Right lobe of liver (tissue), 6 donors: Measurements from ENCODE around the gene CXorf65. TPM values are rescaled to one million over a fixed set of nuclear protein-coding genes. Genes with fewer than 3 reads are reported as not detected.
A peak's percentile ranks its signal among the peaks of the same experiment; 100 is the strongest.

ENCODE experiments used
- ATAC-seq, 4 donors: fragments of 200-7000 bp; cut with Tn5 transposase; one replicate each; pipeline ENCODE4 v1.9.1; 2020; ENCODE audit warnings: mild to moderate bottlenecking in 4 of 4, moderate library complexity in 4 of 4
- DNase-seq, 3 donors: peaks; one replicate each; pipeline ENCODE4 v3.0.0-alpha.2; 2020
- H3K27ac ChIP-seq, 3 donors: fragments of 200-600 bp; one replicate each; pipeline ENCODE4 v1.8.0; 2022
- H3K27me3 ChIP-seq, 2 donors: fragments of 200-600 bp; one replicate each; pipeline ENCODE4 v1.8.0; 2022
- H3K36me3 ChIP-seq, 4 donors: fragments of 200-600 bp; sonication (generic) in 1 of 4; one replicate each; pipeline versions ENCODE4 v1.5.1 to v1.8.0; 2017 to 2022; ENCODE audit warnings: control low read depth in 1 of 4
- H3K4me1 ChIP-seq, 4 donors: fragments of 200-600 bp; sonication (generic) in 1 of 4; one replicate each; pipeline versions ENCODE4 v1.5.1 to v1.8.0; 2017 to 2022; ENCODE audit warnings: control low read depth in 1 of 4
- H3K4me3 ChIP-seq, 3 donors: fragments of 200-600 bp; one replicate each; pipeline ENCODE4 v1.8.0; 2022
- H3K9me3 ChIP-seq, 4 donors: fragments of 200-600 bp; sonication (generic) in 1 of 4; one replicate each; pipeline versions ENCODE4 v1.5.1 to v1.8.0; 2017 to 2022; ENCODE audit warnings: control low read depth in 1 of 4
- POLR2A ChIP-seq: fragments of 450-650 bp; IDR thresholded peaks from one replicate; pipeline ENCODE4 v1.6.1; 2017; ENCODE audit warnings: antibody characterized with exemption, mild to moderate bottlenecking
- WGBS: methylation state at CpG from one replicate; pipeline ENCODE4 v1.1.6; 2018; ENCODE audit warnings: low coverage, low lambda C conversion rate; ENCODE audit not compliant: insufficient coverage; ENCODE audit errors: missing lambda C conversion rate; 5-methylcytosine and 5-hydroxymethylcytosine counted together
- intact Hi-C, 2 donors: fragments of 100-400 bp; cut with DNase I; formaldehyde crosslinking; loops; one replicate each; pipeline versions ENCODE4 v1.11.2 to v1.14.1; 2022
- total RNA-seq, 6 experiments: library from RNA; depleted of rRNA in 2 of 6; stranded (reverse); fragments of >200 nt in 2 of 6; fragmentation: NEBNext Ultra II Directional in 3 of 6; extraction: Animal tissue kit (Norgen Biotek cat#: 25700) in 3 of 6; gene quantifications; one replicate each; pipeline versions ENCODE4 v1.1.0 to v1.2.4, GENCODE V29; 2016 to 2023
- TF ChIP-seq, protein P1 (sequence below), 4 donors: fragments of 200-600 bp in 3 of 4; fragments of 450-650 bp in 1 of 4; IDR thresholded peaks; one replicate each; pipeline versions ENCODE4 v1.5.1 to v1.8.0; 2016 to 2022; ENCODE audit warnings: antibody characterized with exemption in 4 of 4, mild to moderate bottlenecking in 2 of 4
- donor health status: DM: no; HTN: yes; CAD: no.
- donor health status: DM: no; HTN: no; CAD: no.
- donor health status: DM: no; HTN: no; CAD: no.
- donor health status: DM: no; HTN: yes; CAD: no.
- donor health status: DM: no; HTN: yes; CAD: no.

Gene CXorf65
- total RNA-seq, 6 experiments from 2014 or later: not detected

DNA sequence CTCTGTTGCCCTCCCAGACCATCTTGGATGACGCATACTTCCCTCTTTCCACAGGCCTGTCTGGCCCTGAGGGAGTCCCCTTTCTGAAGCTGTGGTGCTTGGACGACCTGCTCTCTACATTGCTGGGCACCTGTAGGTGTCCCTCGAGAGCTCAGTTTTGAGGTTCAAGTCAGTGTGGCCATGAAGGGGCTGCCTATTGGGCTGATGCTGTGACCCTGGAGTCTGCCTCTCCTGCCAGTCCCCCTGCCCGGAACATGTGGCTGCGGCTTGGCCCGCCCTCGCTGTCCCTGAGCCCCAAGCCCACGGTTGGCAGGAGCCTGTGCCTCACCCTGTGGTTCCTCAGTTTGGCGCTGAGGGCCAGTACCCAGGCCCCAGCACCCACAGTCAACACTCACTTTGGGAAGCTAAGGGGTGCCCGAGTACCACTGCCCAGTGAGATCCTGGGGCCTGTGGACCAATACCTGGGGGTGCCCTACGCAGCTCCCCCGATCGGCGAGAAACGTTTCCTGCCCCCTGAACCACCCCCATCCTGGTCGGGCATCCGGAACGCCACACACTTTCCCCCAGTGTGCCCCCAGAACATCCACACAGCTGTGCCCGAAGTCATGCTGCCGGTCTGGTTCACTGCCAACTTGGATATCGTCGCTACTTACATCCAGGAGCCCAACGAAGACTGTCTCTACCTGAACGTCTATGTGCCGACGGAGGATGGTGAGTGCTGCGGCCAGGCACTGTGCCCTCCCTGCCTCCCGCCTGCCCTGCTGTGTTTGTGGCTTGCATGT lies 41.1 kb upstream of the CXorf65 start:
- no peak for ATAC-seq
- no peaks in the 10 kb centered on the region for H3K4me1 ChIP-seq
- no peaks in the 10 kb centered on the region for H3K27me3 ChIP-seq
- TF ChIP-seq POLR2A: no peak
- TF ChIP-seq, protein P1, sequence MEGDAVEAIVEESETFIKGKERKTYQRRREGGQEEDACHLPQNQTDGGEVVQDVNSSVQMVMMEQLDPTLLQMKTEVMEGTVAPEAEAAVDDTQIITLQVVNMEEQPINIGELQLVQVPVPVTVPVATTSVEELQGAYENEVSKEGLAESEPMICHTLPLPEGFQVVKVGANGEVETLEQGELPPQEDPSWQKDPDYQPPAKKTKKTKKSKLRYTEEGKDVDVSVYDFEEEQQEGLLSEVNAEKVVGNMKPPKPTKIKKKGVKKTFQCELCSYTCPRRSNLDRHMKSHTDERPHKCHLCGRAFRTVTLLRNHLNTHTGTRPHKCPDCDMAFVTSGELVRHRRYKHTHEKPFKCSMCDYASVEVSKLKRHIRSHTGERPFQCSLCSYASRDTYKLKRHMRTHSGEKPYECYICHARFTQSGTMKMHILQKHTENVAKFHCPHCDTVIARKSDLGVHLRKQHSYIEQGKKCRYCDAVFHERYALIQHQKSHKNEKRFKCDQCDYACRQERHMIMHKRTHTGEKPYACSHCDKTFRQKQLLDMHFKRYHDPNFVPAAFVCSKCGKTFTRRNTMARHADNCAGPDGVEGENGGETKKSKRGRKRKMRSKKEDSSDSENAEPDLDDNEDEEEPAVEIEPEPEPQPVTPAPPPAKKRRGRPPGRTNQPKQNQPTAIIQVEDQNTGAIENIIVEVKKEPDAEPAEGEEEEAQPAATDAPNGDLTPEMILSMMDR (IDR thresholded peaks at IDR 0.05): no peak
- no peak overlapping the region for H3K27ac ChIP-seq
- 79% methylated on average over 14 of the region's 28 CpGs for WGBS
- no peak for DNase-seq
- intact Hi-C loops: no loop called here
- no peaks in the 10 kb centered on the region for H3K9me3 ChIP-seq
- H3K36me3 ChIP-seq: no peaks in the 10 kb centered on the region
- no peak overlapping the region for H3K4me3 ChIP-seq

DNA sequence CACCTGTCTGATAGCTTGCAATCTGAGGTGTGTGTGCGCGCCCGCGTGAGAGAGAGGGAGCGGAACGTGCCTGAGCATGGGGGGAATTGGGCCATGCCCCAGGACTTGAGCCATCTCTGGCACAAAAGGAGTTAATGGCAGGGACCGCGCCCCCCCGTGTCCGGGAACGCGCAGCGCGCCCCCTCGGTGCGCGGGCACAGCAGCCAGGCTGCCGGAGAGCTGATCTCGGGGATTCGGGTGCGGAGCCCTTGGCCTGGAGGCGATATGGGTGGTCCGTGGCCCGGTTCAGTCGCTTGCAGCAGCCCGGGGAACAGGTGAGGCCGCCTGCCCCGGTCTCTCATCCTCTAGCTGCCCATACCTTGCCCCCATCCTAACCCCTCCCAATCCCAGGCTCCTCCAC lies 38.1 kb upstream of the CXorf65 start, which contains the start of gene NLGN3:
Gene NLGN3, plus strand, starts transcription at position 191 of the 400 bp plus-strand sequence. CDS start 2,909 bp downstream, outside the sequence.
- WGBS: 70% methylated on average over 3 of the region's 28 CpGs

DNA sequence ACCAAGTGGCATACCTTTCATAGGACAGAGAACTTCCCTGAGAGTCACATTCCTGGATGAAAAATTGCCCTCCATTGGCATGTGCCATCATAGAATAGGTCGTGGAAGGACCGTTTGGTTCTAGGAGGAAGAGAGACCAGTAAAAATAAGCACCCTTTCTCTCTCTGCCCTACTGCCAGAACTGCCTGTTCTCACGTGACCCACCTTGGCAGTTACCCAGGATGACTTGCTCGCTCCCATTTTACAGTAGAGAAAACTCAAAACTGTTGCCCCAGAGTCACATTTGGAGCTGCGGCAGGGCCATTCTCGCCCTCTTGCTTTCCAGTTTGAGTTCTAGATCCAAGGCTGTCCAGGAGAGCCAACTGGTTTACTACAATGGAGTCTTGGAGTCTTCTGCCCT lies 37.0 kb upstream of the CXorf65 start:
- ATAC-seq (peak in 2 of 4 donors; percentile 19 to 39), DNase-seq (peak in 2 of 3 donors; percentile 37 to 48)
- Histone ChIP-seq H3K4me3 (no peak overlapping the region), H3K27me3 (no peaks in the 10 kb centered on the region), H3K36me3 (peaks cover 0 to 11% (median 3%) of the 10 kb centered on the region in 4 donors), H3K4me1 (no peaks in the 10 kb centered on the region), H3K27ac (no peak overlapping the region), H3K9me3 (no peaks in the 10 kb centered on the region)
- intact Hi-C loops: no loop called here
- TF ChIP-seq, protein P1 (IDR thresholded peaks at IDR 0.05): no peak
- TF ChIP-seq POLR2A: no peak
- WGBS: 55% methylated on average over 4 of the region's 6 CpGs

More for the DNA sequence above, 38.1 kb upstream of the CXorf65 start, which contains the start of gene NLGN3:
- intact Hi-C loops: no loop called here
- no peaks in the 10 kb centered on the region for H3K27me3 ChIP-seq
- H3K4me3 ChIP-seq: no peak within 1 kb of the TSS
- ATAC-seq (peak in 1 of 4 donors; percentile 8), DNase-seq (no peak)
- H3K4me1 ChIP-seq: no peaks in the 10 kb centered on the region
- no peak for TF ChIP-seq POLR2A
- TF ChIP-seq, protein P1 (IDR thresholded peaks at IDR 0.05): no peak
- H3K27ac ChIP-seq: no peak within 1 kb of the TSS
- H3K9me3 ChIP-seq: no peaks in the 10 kb centered on the region
- peaks cover 0 to under 1% (median 0%) of the 10 kb centered on the region in 4 donors for H3K36me3 ChIP-seq

DNA sequence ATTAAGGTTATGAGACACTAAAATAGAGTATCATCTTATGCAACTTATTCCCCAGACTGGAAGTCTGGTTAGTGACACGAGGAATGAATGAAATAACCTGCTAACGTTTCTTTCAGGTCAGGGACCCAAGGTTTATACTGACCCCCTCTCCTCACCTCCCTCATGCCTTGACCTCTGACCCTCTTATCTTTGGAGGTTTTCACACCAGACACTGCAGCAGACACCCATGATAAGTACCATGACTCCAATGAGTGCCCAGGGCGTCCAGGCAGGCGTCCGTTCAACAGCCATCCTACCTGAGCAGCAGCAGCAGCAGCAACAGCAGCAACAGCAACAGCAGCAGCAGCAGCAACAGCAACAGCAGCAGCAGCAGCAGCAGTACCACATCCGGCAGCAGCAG lies 33.9 kb upstream of the CXorf65 start:
- no peak for TF ChIP-seq POLR2A
- TF ChIP-seq, protein P1 (IDR thresholded peaks at IDR 0.05): no peak
- Histone ChIP-seq H3K4me3 (no peak overlapping the region), H3K9me3 (no peaks in the 10 kb centered on the region), H3K36me3 (peaks cover 0 to 19% (median 4%) of the 10 kb centered on the region in 4 donors), H3K4me1 (no peaks in the 10 kb centered on the region), H3K27me3 (no peaks in the 10 kb centered on the region), H3K27ac (no peak overlapping the region)
- 40% methylated on average over 2 of the region's 6 CpGs for WGBS
- DNase-seq: no peak
- ATAC-seq: no peak
- intact Hi-C loops: no loop called here
